Liver (tissue), 3 donors: ENCODE results near the gene VARS1.

Experiments
- ATF3 ChIP-seq: IDR thresholded peaks from 2 replicates; pipeline ENCODE4 v1.6.1; 2016; ENCODE audit warnings: antibody characterized with exemption
- CTCF ChIP-seq: fragments of 150-350 bp; IDR thresholded peaks from 2 replicates; pipeline ENCODE4 v1.5.1; 2017; ENCODE audit warnings: improper control_type of control experiment, low read depth, low read length; ENCODE audit not compliant: missing input control
- JUND ChIP-seq, 2 donors: IDR thresholded peaks; 2 replicates each; pipeline ENCODE4 v1.6.1; 2016; ENCODE audit warnings: antibody characterized with exemption in 2 of 2
- MAX ChIP-seq: IDR thresholded peaks from 2 replicates; pipeline ENCODE4 v1.6.1; 2016; ENCODE audit warnings: antibody characterized with exemption
- REST ChIP-seq: IDR thresholded peaks from 2 replicates; pipeline ENCODE4 v1.6.1; 2016; ENCODE audit warnings: antibody characterized with exemption, mild to moderate bottlenecking
- TAF1 ChIP-seq: conservative IDR thresholded peaks from 2 replicates; pipeline ENCODE4 v1.6.1; 2016; ENCODE audit warnings: antibody characterized with exemption, mild to moderate bottlenecking
- donor health status: healthy.
- donor health status: healthy.

GRCh38 chr6:31764198-31764597, 31.4 kb downstream of the VARS1 start:
- TF ChIP-seq CTCF = no peak
- no peak for TF ChIP-seq MAX
- no peak for TF ChIP-seq REST
- TF ChIP-seq TAF1 = no peak
- TF ChIP-seq ATF3 = no peak
- TF ChIP-seq JUND (IDR thresholded peaks at IDR 0.05) = no peak
